ENCODE results near the gene POLR3F. TPM values are rescaled to one million over a fixed set of nuclear protein-coding genes. Genes with fewer than 3 reads are reported as not detected.

The POLR3F gene
- total and polyA plus RNA-seq, 2 donors (not counting 3 experiments of a cell fraction or from before 2014, with no cell fraction given), result 4.5 to 9.8 TPM

GRCh38 chr20:18431206-18431605, 36.0 kb upstream of the POLR3F start:
- Histone ChIP-seq H3K4me3 (replicated peaks in 1 of 3; ENCODE audit: insufficient read depth in 1 of 3, low read depth in 1 of 3, low read length in 3 of 3) (no peak overlapping the region), H3K9me1 (replicated peaks; ENCODE audit: control insufficient read depth, extremely low read depth, insufficient read depth, low read length) (no peaks in the 10 kb centered on the region), H4K20me1 (replicated peaks; ENCODE audit: control insufficient read depth, extremely low read depth, insufficient read depth, low read length) (no peaks in the 10 kb centered on the region), H3K9ac (replicated peaks; ENCODE audit: extremely low read depth, insufficient read depth, low read length) (no peak overlapping the region), H3K36me3 (ENCODE audit: control insufficient read depth in 2 of 2, extremely low read depth in 1 of 2, insufficient read depth in 2 of 2, low read length in 2 of 2) (no peaks in the 10 kb centered on the region), H3K27me3 (ENCODE audit: control insufficient read depth in 2 of 2, insufficient read depth in 2 of 2, low read length in 2 of 2) (no peaks in the 10 kb centered on the region), H3K79me2 (ENCODE audit: control insufficient read depth, insufficient read depth, low read length) (no peaks in the 10 kb centered on the region), H2AFZ (ENCODE audit: low read depth, low read length) (no peak overlapping the region), H3K4me2 (ENCODE audit: insufficient read depth, low read length) (no peak overlapping the region), H3K9me3 (replicated peaks; ENCODE audit: control insufficient read depth, insufficient read depth, low read length) (no peaks in the 10 kb centered on the region), H3K4me1 (ENCODE audit: control insufficient read depth, extremely low read depth, insufficient read depth, low read length) (peaks cover 2% of the 10 kb centered on the region), H3K27ac (ENCODE audit: insufficient read depth, low read depth, low read length) (no peak overlapping the region)
- no TSS peak for BruUV-seq (replicated peaks)
- TF ChIP-seq POLR2AphosphoS5 (IDR thresholded peaks at IDR 0.05; ENCODE audit: insufficient read depth, low read depth, low read length), result no peak
- no peak for TF ChIP-seq MYC (IDR thresholded peaks at IDR 0.05; ENCODE audit: low read depth, low read length)
- TF ChIP-seq GATA2 (IDR thresholded peaks at IDR 0.05; ENCODE audit: insufficient read depth, insufficient read length, low read depth, low read length), result no peak
- no peak for TF ChIP-seq JUN (IDR thresholded peaks at IDR 0.05; ENCODE audit: borderline replicate concordance, insufficient read depth, insufficient read length, low read depth)
- TF ChIP-seq EZH2 (IDR thresholded peaks at IDR 0.05; ENCODE audit: borderline replicate concordance, low read depth, low read length, severe bottlenecking), result no peak
- no peak for TF ChIP-seq FOS (IDR thresholded peaks at IDR 0.05; ENCODE audit: borderline replicate concordance, insufficient read depth, low read length)
- TF ChIP-seq CTCF (IDR thresholded peaks at IDR 0.05; ENCODE audit: extremely low read depth in 1 of 2, insufficient read depth in 1 of 2, low read depth in 1 of 2, low read length in 2 of 2), result no peak
- no peak for TF ChIP-seq POLR2A (IDR thresholded peaks at IDR 0.05; ENCODE audit: low read depth, low read length)
- no peak for TF ChIP-seq MAX (IDR thresholded peaks at IDR 0.05; ENCODE audit: insufficient read depth, insufficient read length)
- no peak for DNase-seq (ENCODE audit: low read depth, low spot score)
- dilution Hi-C loops (cut with MboI; ENCODE audit: extremely low pct_ligation_motif_present, low sequenced_read_pairs), result no loop called here
- FAIRE-seq, result no peak
- CTCF ChIA-PET, result no interaction called here
- intact Hi-C loops (cut with micrococcal nuclease), result no loop called here
- POLR2A ChIA-PET, result no interaction called here
